Stimulated activated CD4-positive, alpha-beta T cell treated with anti-CD3 and anti-CD28 coated beads, Interleukin-2, amount 100 ng/mL, for 4 hours (primary cell): ENCODE measurements around the gene RBM4.

Source experiments
- DNase-seq: peaks from one replicate; pipeline ENCODE4 v3.0.0-alpha.2; 2020; ENCODE audit warnings: low read depth

Gene RBM4

DNA sequence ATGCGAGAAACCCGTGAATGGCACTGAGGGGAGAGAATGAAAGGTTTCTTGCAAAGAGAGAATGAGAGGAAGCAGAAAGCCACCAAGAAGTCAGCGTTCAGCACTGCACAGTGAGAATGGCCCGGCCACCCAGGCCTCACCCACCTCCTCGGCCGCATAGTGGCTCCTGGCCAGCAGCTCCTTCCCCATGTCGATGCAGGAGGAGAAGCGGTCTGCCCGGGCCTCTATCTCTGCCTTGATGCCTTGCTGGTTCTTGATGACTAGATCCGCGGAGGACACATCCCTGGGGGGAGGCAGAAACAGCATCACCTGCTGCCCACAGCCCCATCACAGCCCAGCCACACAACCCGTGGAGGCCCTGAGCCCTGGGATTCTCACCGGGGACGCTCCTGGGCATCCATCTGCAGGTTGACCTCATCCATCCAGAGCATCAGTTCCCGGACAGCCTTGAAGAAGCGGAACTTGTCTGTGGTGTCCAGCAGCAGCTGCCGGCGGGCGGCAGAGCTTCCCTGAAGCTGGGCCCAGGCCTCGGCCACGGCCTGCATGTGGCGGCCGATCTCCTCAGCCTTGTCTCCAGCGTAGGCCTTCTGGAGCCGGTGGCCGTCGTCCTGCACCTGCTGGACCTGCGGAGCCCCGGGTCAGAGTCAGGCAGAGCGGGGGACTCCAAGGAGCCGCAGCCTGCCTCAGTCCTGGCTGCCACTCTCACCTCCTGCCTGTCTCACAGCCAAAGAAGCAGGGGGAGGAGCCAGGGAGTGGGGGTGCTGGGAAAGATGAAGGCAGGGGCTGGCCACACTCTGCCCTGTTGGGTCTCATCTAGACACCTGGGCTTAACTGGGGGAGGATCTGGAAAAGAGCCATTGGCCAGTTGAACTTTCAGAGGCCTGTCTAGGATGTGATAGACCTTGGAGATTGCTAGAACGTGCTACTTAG is 51.4 kb downstream of the RBM4 start:
- no peak for DNase-seq

DNA sequence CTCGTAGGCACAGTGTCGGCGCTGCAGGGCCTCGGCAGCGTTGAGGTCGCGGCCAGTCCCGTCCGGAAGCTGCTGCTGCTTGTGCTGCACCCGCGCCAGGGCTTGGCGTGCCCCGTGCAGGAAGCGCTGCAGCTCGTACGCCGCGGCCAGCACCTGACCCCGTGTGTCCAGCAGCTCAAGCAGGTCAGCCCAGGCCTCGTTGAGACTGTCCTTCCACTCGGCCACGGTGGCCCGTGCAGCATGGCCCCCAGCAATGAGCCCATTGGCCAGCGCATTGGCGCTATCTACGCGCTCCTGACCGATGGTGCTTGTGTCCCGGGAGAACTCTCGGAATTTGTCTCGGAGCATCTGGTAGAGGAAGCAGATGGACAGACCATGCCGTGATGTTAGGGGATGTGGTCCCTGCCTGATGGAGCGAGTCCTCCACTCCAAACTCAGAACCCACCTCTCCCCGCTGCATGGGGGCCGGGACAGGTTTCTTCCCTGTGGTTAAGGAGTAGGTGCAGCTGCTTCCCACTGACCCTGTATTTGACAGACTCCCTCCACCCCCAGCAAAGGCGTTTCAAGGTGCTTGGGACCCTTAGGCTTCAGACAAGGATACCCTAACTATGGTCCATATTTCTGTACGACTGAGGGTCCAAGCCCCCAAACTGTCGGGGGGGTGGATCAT is 52.9 kb downstream of the RBM4 start:
- no peak for DNase-seq

DNA sequence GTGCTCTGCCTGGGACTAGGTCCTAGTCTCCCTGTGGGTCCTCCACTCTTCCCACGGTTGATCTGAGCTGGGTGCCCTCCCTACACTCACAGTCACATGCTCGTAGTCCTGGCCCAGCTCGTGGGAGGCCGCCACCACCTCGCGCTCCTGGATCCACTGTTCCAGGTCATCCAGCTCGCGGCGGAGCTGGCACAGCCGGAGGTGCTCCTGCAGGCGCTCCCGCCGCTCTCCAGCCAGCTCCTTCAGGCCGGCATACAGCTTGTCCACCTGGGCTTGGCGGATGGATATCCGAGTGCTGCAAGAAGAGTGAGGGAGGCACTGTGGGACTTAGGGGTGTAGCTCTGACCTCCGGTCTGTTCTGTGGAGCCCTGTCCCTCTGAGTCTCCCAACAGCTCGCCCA is 53.9 kb downstream of the RBM4 start:
- no peak for DNase-seq

DNA sequence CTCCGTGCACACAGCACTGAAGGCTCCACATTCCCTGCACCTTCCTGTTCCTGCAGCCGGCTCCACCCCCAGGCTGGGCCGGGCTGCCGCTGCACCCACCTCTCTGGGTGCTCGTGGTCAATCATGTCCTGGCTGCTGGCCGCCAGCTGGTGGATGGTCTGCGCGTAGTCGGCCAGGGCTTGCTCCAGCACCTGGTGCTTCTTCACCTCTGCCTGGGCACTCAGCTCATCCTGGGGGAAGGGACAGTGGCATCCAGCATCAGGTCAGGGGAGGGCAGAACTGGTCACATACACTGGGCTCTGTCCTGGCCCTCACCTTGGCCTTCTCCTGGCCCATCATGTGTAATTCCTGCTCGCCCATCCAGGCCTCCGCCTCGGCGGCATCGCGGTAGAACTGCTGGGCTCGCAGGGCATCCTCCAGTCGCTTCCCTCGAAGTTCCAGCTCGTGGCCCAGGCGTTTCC is 54.4 kb downstream of the RBM4 start:
- DNase-seq, result no peak

DNA sequence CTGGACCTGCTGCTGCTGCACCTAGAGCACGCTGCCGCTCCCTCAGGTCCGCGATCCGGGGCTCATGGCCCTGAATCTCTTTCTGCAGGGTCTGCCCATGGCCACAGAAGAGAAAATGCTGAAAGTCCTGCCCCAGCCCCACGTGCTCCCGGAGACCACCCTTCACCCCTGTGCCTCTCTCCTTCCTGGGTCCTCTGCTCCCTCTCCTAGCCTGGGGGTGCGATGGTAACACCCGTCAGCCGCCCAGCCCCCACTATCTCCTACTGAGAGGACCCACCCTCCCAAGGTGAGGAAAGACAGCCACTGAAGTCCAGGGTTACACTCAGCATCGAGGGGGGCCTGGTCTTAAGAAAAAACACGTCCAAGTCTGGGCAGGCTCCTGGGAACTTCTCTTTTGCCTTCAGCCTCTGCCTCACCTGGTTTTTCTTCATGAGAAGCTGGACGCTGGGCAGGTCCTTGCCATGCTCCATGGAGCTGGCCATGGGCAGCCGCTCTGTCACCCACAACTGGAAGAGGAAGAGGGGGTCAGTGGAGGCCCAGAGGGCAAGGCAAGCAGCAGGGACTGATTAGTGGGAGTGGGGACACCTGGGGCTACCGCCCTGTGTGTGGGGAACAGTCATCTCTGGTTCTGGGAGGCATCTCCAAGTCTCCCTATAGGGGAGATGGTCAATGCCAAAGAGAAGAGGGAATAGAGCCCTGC is 55.0 kb downstream of the RBM4 start:
- DNase-seq, result no peak

DNA sequence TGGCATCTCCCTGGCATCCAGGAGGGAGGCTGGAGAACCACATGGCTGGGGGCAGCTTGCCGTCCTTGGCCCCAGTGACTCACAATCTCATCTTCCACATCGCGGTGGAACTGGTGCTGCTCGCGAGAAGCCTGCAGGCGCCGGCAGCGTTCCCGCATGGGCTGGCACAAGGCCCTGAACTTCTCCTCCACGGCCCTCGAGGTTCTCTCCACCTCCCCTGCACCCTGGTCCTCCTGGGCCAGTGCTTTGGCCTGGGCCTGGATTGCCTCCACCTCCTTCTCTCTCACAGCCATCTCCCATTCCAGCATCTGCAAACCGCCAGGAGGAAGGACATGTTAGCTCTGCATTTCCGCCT is 55.5 kb downstream of the RBM4 start:
- DNase-seq, result no peak

DNA sequence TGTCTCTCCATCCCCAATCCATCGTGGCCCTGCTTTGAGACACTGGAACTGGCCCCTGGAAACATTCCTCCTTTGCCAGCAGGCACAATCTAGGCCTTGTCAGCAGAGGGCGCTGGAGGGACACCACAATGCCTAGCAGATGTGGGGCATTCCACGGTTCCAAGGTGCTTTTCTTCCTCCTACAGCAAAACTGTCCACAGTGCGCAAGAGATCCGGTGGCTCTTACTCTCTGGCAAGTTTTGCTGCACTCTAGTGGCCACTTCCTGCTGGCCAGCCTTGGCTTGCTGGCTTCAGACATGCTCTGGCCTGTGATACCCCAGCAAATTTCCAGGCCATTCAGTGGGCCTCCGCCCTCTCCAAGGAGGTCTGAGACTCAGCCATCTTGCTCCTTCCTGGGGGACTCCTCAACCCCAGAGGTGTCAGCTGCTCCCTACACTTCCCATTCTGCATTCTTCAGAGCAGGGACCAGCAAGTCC is 56.3 kb downstream of the RBM4 start:
- peak; percentile 71 for DNase-seq
